Uterus (tissue), 4 donors: Measurements from ENCODE around the gene BTF3. TPM values are rescaled to one million over a fixed set of nuclear protein-coding genes. Genes with fewer than 3 reads are reported as not detected.
"Not testable (repeated sequence)": the region's sequence is repeated elsewhere in the genome, so short reads cannot be mapped to it uniquely, and the experiment has no call there.

Experiments
- DNase-seq, 2 donors: peaks; one replicate each; pipeline ENCODE4 v3.0.0-alpha.2; 2019 to 2020
- H3K27ac ChIP-seq, 2 donors: fragments of 200-600 bp; sonication (generic); 1 replicate in 1 of 2; 2 replicates in 1 of 2; pipeline ENCODE4 v1.5.1; 2016 to 2018
- H3K27me3 ChIP-seq, 2 donors: fragments of 200-600 bp; sonication (generic); one replicate each; pipeline ENCODE4 v1.5.1; 2018 to 2019; ENCODE audit warnings: control low read depth in 1 of 2
- H3K36me3 ChIP-seq, 2 donors: fragments of 200-600 bp; sonication (generic); one replicate each; pipeline ENCODE4 v1.5.1; 2019; ENCODE audit warnings: control low read depth in 1 of 2
- H3K4me1 ChIP-seq, 2 donors: fragments of 200-600 bp; sonication (generic); one replicate each; pipeline ENCODE4 v1.5.1; 2018 to 2019; ENCODE audit warnings: control low read depth in 1 of 2
- H3K4me3 ChIP-seq, 2 donors: fragments of 200-600 bp; sonication (generic); 1 replicate in 1 of 2; 2 replicates in 1 of 2; pipeline ENCODE4 v1.5.1; 2018 to 2019; ENCODE audit warnings: mild to moderate bottlenecking in 1 of 2
- H3K9me3 ChIP-seq, 2 donors: fragments of 200-600 bp; sonication (generic); one replicate each; pipeline ENCODE4 v1.5.1; 2019; ENCODE audit warnings: control low read depth in 1 of 2
- CTCF ChIP-seq, 4 experiments: fragments of 200-600 bp in 2 of 4; fragments of 450-650 bp in 2 of 4; sonication (generic) in 2 of 4; IDR thresholded peaks; one replicate each; pipeline ENCODE4 v1.5.1; 2016 to 2019; ENCODE audit warnings: antibody characterized with exemption in 4 of 4, mild to moderate bottlenecking in 2 of 4, moderate library complexity in 1 of 4
- POLR2A ChIP-seq, 2 donors: fragments of 450-650 bp; IDR thresholded peaks; one replicate each; pipeline ENCODE4 v1.6.1; 2016; ENCODE audit warnings: antibody characterized with exemption in 2 of 2, mild to moderate bottlenecking in 1 of 2, moderate library complexity in 1 of 2
- intact Hi-C: fragments of 100-400 bp; cut with DNase I; formaldehyde crosslinking; loops from one replicate; pipeline ENCODE4 v1.15.1; 2023; ENCODE audit warnings: low total_unique reads
- total RNA-seq, 4 donors: library from RNA; depleted of rRNA in 3 of 4; stranded (reverse); fragments of >200 nt in 3 of 4; gene quantifications; one replicate each; pipeline versions ENCODE4 v1.1.0 to v1.2.4, GENCODE V29; 2014 to 2023
- donor health status: DM: yes; HTN: yes; CAD: no.

The BTF3 gene
- total RNA-seq, 4 donors from 2014 or later, result 247 to 690 (median 555) TPM

GRCh38 chr5:73460133-73460532 is 38.1 kb upstream of the BTF3 start:
- Histone ChIP-seq H3K27ac (no peak overlapping the region), H3K36me3 (no peaks in the 10 kb centered on the region), H3K27me3 (peaks cover 0 to 12% of the 10 kb centered on the region in 2 donors), H3K4me1 (no peaks in the 10 kb centered on the region), H3K9me3 (no peaks in the 10 kb centered on the region), H3K4me3 (no peak overlapping the region)
- intact Hi-C loops, result no loop called here
- TF ChIP-seq POLR2A (IDR thresholded peaks at IDR 0.05) (no peak), CTCF (IDR thresholded peaks at IDR 0.05) (no peak)
- DNase-seq, result no peak

- Histone ChIP-seq H3K36me3 (no peaks in the 10 kb centered on the region), H3K9me3 (no peaks in the 10 kb centered on the region), H3K27ac (no peak overlapping the region), H3K4me3 (no peak overlapping the region), H3K27me3 (peaks cover 0 to 6% of the 10 kb centered on the region in 2 donors), H3K4me1 (no peaks in the 10 kb centered on the region)
- TF ChIP-seq POLR2A (IDR thresholded peaks at IDR 0.05), result no peak
- TF ChIP-seq CTCF (IDR thresholded peaks at IDR 0.05), result no peak
- intact Hi-C loops, result no loop called here
- DNase-seq, result peak in 1 of 2 donors; percentile 37
These were observed 34.1 kb upstream of the BTF3 start for GRCh38 chr5:73464016-73464745.

GRCh38 chr5:73468638-73469037 is 29.6 kb upstream of the BTF3 start:
- H3K27ac ChIP-seq, H3K9me3 ChIP-seq: not testable (repeated sequence)

GRCh38 chr5:73469878-73470277 is 28.4 kb upstream of the BTF3 start:
- H3K27ac ChIP-seq, result no peak overlapping the region
- no peaks in the 10 kb centered on the region for H3K27me3 ChIP-seq
- H3K4me3 ChIP-seq, result no peak overlapping the region
- intact Hi-C loops, result no loop called here
- no peaks in the 10 kb centered on the region for H3K36me3 ChIP-seq
- TF ChIP-seq CTCF (IDR thresholded peaks at IDR 0.05), result no peak
- no peaks in the 10 kb centered on the region for H3K9me3 ChIP-seq
- no peak for DNase-seq
- no peaks in the 10 kb centered on the region for H3K4me1 ChIP-seq

More at GRCh38 chr5:73468638-73469037, 29.6 kb upstream of the BTF3 start:
- H3K36me3 ChIP-seq, DNase-seq, H3K4me3 ChIP-seq, H3K27me3 ChIP-seq, intact Hi-C loops, H3K4me1 ChIP-seq: not testable (repeated sequence)

- no peaks in the 10 kb centered on the region for H3K4me1 ChIP-seq
- no peak overlapping the region for H3K4me3 ChIP-seq
- no peaks in the 10 kb centered on the region for H3K9me3 ChIP-seq
- H3K27me3 ChIP-seq, result no peaks in the 10 kb centered on the region
- H3K27ac ChIP-seq, result no peak overlapping the region
- no peak for DNase-seq
- TF ChIP-seq CTCF (IDR thresholded peaks at IDR 0.05) (no peak), POLR2A (IDR thresholded peaks at IDR 0.05) (no peak)
- intact Hi-C loops, result no loop called here
- no peaks in the 10 kb centered on the region for H3K36me3 ChIP-seq
These were observed 26.6 kb upstream of the BTF3 start for GRCh38 chr5:73471654-73472053.
